Tibial nerve (tissue), 4 donors: Measurements from ENCODE around the gene ZNRD2. TPM values are rescaled to one million over a fixed set of nuclear protein-coding genes. Genes with fewer than 3 reads are reported as not detected.
A peak's percentile ranks its signal among the peaks of the same experiment; 100 is the strongest.

Experiments
- DNase-seq, 2 donors: peaks; one replicate each; pipeline ENCODE4 v3.0.0-alpha.2; 2019; ENCODE audit warnings: low spot score in 2 of 2
- H3K27ac ChIP-seq, 4 donors: fragments of 200-600 bp; sonication (generic) in 3 of 4; one replicate each; pipeline ENCODE4 v1.5.1; 2017 to 2019; ENCODE audit warnings: mild to moderate bottlenecking in 1 of 4
- H3K27me3 ChIP-seq, 2 donors: fragments of 200-600 bp; sonication (generic) in 1 of 2; one replicate each; pipeline versions ENCODE4 v1.5.1 to v1.6.0; 2017 to 2019
- H3K36me3 ChIP-seq, 3 donors: fragments of 200-600 bp; sonication (generic); one replicate each; pipeline ENCODE4 v1.5.1; 2018 to 2019
- H3K4me1 ChIP-seq, 4 donors: fragments of 200-600 bp; sonication (generic) in 3 of 4; one replicate each; pipeline ENCODE4 v1.5.1; 2017 to 2019
- H3K4me3 ChIP-seq, 4 donors: fragments of 200-600 bp; sonication (generic) in 3 of 4; one replicate each; pipeline ENCODE4 v1.5.1; 2017 to 2019; ENCODE audit warnings: mild to moderate bottlenecking in 1 of 4, moderate library complexity in 1 of 4
- H3K9me3 ChIP-seq, 4 donors: fragments of 200-600 bp; sonication (generic) in 3 of 4; one replicate each; pipeline ENCODE4 v1.5.1; 2017 to 2019
- EP300 ChIP-seq, 2 donors: sonication (generic); formaldehyde crosslinking; IDR thresholded peaks; one replicate each; pipeline ENCODE4 v1.6.1; 2017; ENCODE audit warnings: antibody characterized with exemption in 2 of 2, mild to moderate bottlenecking in 1 of 2
- POLR2A ChIP-seq, 2 donors: fragments of 450-650 bp; IDR thresholded peaks; one replicate each; pipeline ENCODE4 v1.6.1; 2017; ENCODE audit warnings: antibody characterized with exemption in 2 of 2, mild to moderate bottlenecking in 2 of 2, moderate library complexity in 2 of 2
- WGBS, 2 donors: methylation state at CpG; one replicate each; pipeline ENCODE4 v1.1.5; 2018; 5-methylcytosine and 5-hydroxymethylcytosine counted together
- total RNA-seq, 4 donors: library from RNA; depleted of rRNA; stranded (reverse); fragments of >200 nt; gene quantifications; one replicate each; pipeline ENCODE4 v1.1.0, GENCODE V29; 2016
- TF ChIP-seq, protein P1 (sequence below), 5 experiments: fragments of 200-600 bp in 3 of 5; fragments of 450-650 bp in 2 of 5; sonication (generic) in 3 of 5; IDR thresholded peaks; one replicate each; pipeline ENCODE4 v1.5.1; 2016 to 2019; ENCODE audit warnings: antibody characterized with exemption in 5 of 5, mild to moderate bottlenecking in 3 of 5, moderate library complexity in 2 of 5

The ZNRD2 gene
- total RNA-seq, 4 donors from 2014 or later = 49.6 to 70.8 (median 56.5) TPM

- TF ChIP-seq EP300 (IDR thresholded peaks at IDR 0.05) (peak in 1 of 2 donors; percentile 70), POLR2A (IDR thresholded peaks at IDR 0.05) (peak in 1 of 2 donors; percentile 74)
- TF ChIP-seq, protein P1, sequence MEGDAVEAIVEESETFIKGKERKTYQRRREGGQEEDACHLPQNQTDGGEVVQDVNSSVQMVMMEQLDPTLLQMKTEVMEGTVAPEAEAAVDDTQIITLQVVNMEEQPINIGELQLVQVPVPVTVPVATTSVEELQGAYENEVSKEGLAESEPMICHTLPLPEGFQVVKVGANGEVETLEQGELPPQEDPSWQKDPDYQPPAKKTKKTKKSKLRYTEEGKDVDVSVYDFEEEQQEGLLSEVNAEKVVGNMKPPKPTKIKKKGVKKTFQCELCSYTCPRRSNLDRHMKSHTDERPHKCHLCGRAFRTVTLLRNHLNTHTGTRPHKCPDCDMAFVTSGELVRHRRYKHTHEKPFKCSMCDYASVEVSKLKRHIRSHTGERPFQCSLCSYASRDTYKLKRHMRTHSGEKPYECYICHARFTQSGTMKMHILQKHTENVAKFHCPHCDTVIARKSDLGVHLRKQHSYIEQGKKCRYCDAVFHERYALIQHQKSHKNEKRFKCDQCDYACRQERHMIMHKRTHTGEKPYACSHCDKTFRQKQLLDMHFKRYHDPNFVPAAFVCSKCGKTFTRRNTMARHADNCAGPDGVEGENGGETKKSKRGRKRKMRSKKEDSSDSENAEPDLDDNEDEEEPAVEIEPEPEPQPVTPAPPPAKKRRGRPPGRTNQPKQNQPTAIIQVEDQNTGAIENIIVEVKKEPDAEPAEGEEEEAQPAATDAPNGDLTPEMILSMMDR (IDR thresholded peaks at IDR 0.05) = peak in 1 of 5 experiments; percentile 28
- DNase-seq = peak; percentile 92 to 94
- Histone ChIP-seq H3K9me3 (no peaks in the 10 kb centered on the region), H3K36me3 (no peaks in the 10 kb centered on the region), H3K4me1 (peaks cover 0 to 80% (median 68%) of the 10 kb centered on the region in 4 donors), H3K4me3 (peak within 1 kb of the TSS; percentile 60 to 88 (median 71)), H3K27ac (peak within 1 kb of the TSS; percentile 68 to 95 (median 94)), H3K27me3 (no peaks in the 10 kb centered on the region)
- WGBS, 2 donors = 0 to 1% methylated on average over 28 to 30 of the region's 86 CpGs
These were observed 2.2 kb downstream of the ZNRD2 start, which contains the start of gene FAM89B for GRCh38 chr11:65572356-65573051. FAM89B (plus strand) TSS chr11:65572538; CDS start chr11:65572670, 132 bp downstream.

GRCh38 chr11:65573391-65574079 lies 3.3 kb downstream of the ZNRD2 start:
- Histone ChIP-seq H3K27ac (peak overlapping the region; percentile 68 to 95 (median 94)), H3K36me3 (no peaks in the 10 kb centered on the region), H3K4me1 (peaks cover 0 to 80% (median 72%) of the 10 kb centered on the region in 4 donors), H3K4me3 (peak overlapping the region; percentile 52 to 81 (median 56)), H3K27me3 (no peaks in the 10 kb centered on the region), H3K9me3 (no peaks in the 10 kb centered on the region)
- 17 to 28% methylated on average over 20 to 21 of the region's 22 CpGs for WGBS, 2 donors
- no peak for DNase-seq
- TF ChIP-seq, protein P1 (IDR thresholded peaks at IDR 0.05) = no peak
- no peak for TF ChIP-seq EP300 (IDR thresholded peaks at IDR 0.05)
- TF ChIP-seq POLR2A (IDR thresholded peaks at IDR 0.05) = no peak

DNA sequence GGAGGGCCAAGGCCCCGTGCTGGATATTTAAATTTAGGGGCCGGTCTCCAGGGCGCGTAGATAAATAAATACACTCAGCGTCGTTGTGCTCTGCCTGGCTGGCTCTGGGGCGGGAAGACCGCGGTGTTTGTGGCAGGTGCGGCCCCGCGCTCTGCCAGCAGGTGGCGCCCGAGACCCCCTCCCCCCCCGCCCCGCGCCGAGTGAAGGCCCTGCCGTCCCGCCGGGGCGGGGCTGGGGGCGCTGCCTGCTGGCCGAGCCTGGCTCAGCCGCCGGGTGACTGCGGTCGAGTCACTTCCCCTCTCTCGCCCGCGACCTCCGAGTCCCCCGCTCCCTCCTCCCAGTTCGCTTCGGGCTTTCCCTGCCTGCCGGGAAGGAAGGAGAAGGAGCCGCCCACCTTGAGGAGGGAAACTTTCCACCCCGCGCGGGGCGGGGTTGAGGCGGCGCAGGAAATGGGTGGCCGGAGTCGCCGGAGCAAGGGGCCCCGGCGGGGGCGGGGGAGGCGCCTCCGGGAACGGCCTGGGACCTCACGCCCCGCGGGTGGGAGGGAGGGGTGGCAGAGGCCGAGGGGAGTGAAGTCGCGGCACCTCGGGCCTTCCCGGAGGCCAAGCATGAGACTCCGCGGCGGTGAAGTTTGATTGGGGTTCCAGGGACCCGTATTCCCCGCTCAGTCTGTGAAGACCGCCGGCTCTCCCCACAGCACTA lies 4.0 kb downstream of the ZNRD2 start:
- H3K4me3 ChIP-seq = peak overlapping the region; percentile 53 to 81 (median 60)
- no peaks in the 10 kb centered on the region for H3K27me3 ChIP-seq
- 1 to 3% methylated on average over 11 to 57 of the region's 67 CpGs for WGBS, 2 donors
- TF ChIP-seq POLR2A (IDR thresholded peaks at IDR 0.05) (no peak), EP300 (IDR thresholded peaks at IDR 0.05) (peak; percentile 56 to 92)
- TF ChIP-seq, protein P1 (IDR thresholded peaks at IDR 0.05) = peak; percentile 96 to 99 (median 98)
- H3K36me3 ChIP-seq = peaks cover 0 to 5% (median 0%) of the 10 kb centered on the region in 3 donors
- peaks cover 0 to 80% (median 67%) of the 10 kb centered on the region in 4 donors for H3K4me1 ChIP-seq
- peak overlapping the region; percentile 75 to 95 (median 94) for H3K27ac ChIP-seq
- no peaks in the 10 kb centered on the region for H3K9me3 ChIP-seq
- DNase-seq = peak; percentile 69 to 76

GRCh38 chr11:65574811-65575567 lies 4.7 kb downstream of the ZNRD2 start:
- peaks cover 0 to 77% (median 65%) of the 10 kb centered on the region in 4 donors for H3K4me1 ChIP-seq
- 24 to 25% methylated on average over 25 to 26 of the region's 28 CpGs for WGBS, 2 donors
- peaks cover 0 to 12% (median 3%) of the 10 kb centered on the region in 3 donors for H3K36me3 ChIP-seq
- TF ChIP-seq, protein P1 (IDR thresholded peaks at IDR 0.05) = no peak
- TF ChIP-seq EP300 (IDR thresholded peaks at IDR 0.05) = peak in 1 of 2 donors; percentile 27
- peak overlapping the region; percentile 75 to 95 (median 94) for H3K27ac ChIP-seq
- H3K4me3 ChIP-seq = peak overlapping the region; percentile 53 to 81 (median 60)
- H3K27me3 ChIP-seq = no peaks in the 10 kb centered on the region
- DNase-seq = no peak
- no peaks in the 10 kb centered on the region for H3K9me3 ChIP-seq
